H9 (cell line): ENCODE results near the gene ANKRD40. TPM values are rescaled to one million over a fixed set of nuclear protein-coding genes. Genes with fewer than 3 reads are reported as not detected.

Source experiments
- DNase-seq: peaks from one replicate; pipeline ENCODE4 v3.0.0-alpha.2; 2017
- H2AFZ ChIP-seq: one replicate; pipeline ENCODE4 v1.6.1; 2013; ENCODE audit warnings: mild to moderate bottlenecking, low read length, control low read depth, moderate library complexity
- H2AK5ac ChIP-seq: 2 replicates; pipeline ENCODE4 v1.6.1; 2013; ENCODE audit warnings: low read length, control low read depth, mixed read lengths; ENCODE audit not compliant: insufficient read length
- H2BK120ac ChIP-seq: one replicate; pipeline ENCODE4 v1.6.1; 2013; ENCODE audit warnings: low read depth, mild to moderate bottlenecking, low read length, control low read depth, inconsistent platforms; ENCODE audit not compliant: poor library complexity, severe bottlenecking
- H2BK12ac ChIP-seq: 2 replicates; pipeline ENCODE4 v1.6.1; 2013; ENCODE audit warnings: low read length, control low read depth, mixed read lengths, low read depth; ENCODE audit not compliant: insufficient read length
- H2BK15ac ChIP-seq: 2 replicates; pipeline ENCODE4 v1.6.1; 2013; ENCODE audit warnings: low read depth, low read length, control low read depth
- H2BK20ac ChIP-seq: one replicate; pipeline ENCODE4 v1.6.1; 2013; ENCODE audit warnings: low read depth, mild to moderate bottlenecking, low read length, control low read depth, inconsistent platforms; ENCODE audit not compliant: poor library complexity, severe bottlenecking
- H2BK5ac ChIP-seq: 2 replicates; pipeline ENCODE4 v1.6.1; 2013; ENCODE audit warnings: low read length, control low read depth, mixed read lengths; ENCODE audit not compliant: insufficient read length
- H3K14ac ChIP-seq: 2 replicates; pipeline ENCODE4 v1.6.1; 2013; ENCODE audit warnings: low read length, control low read depth; ENCODE audit not compliant: insufficient read depth
- H3K18ac ChIP-seq: 2 replicates; pipeline ENCODE4 v1.6.1; 2013; ENCODE audit warnings: low read depth, mild to moderate bottlenecking, mixed read lengths, low read length, control low read depth; ENCODE audit not compliant: insufficient read length
- H3K23ac ChIP-seq: 2 replicates; pipeline ENCODE4 v1.6.1; 2013; ENCODE audit warnings: low read length, control low read depth, mixed read lengths, low read depth; ENCODE audit not compliant: insufficient read length
- H3K23me2 ChIP-seq: 2 replicates; pipeline ENCODE4 v1.6.1; 2013; ENCODE audit warnings: low read depth, mild to moderate bottlenecking, mixed read lengths, low read length, control low read depth; ENCODE audit not compliant: insufficient read length, poor library complexity, severe bottlenecking
- H3K27ac ChIP-seq: 2 replicates; pipeline ENCODE4 v1.5.1; 2013; ENCODE audit warnings: low read length, control low read depth, mixed read lengths, low read depth; ENCODE audit not compliant: insufficient read length
- H3K27me3 ChIP-seq: 2 replicates; pipeline ENCODE4 v1.6.1; 2013; ENCODE audit warnings: low read length, control low read depth, inconsistent platforms; ENCODE audit not compliant: insufficient read depth
- H3K4ac ChIP-seq: 2 replicates; pipeline ENCODE4 v1.6.1; 2013; ENCODE audit warnings: low read depth, mild to moderate bottlenecking, control low read depth, inconsistent platforms, low read length, moderate library complexity
- H3K4me1 ChIP-seq: 2 replicates; pipeline ENCODE4 v1.6.1; 2013; ENCODE audit warnings: low read length, control low read depth, inconsistent platforms; ENCODE audit not compliant: insufficient read depth
- H3K4me2 ChIP-seq: 2 replicates; pipeline ENCODE4 v1.6.1; 2013; ENCODE audit warnings: low read length, control low read depth, mixed read lengths; ENCODE audit not compliant: insufficient read length, insufficient read depth
- H3K56ac ChIP-seq: 2 replicates; pipeline ENCODE4 v1.6.1; 2013; ENCODE audit warnings: low read depth, mild to moderate bottlenecking, mixed read lengths, low read length, control low read depth; ENCODE audit not compliant: insufficient read length
- H3K79me1 ChIP-seq: 2 replicates; pipeline ENCODE4 v1.6.1; 2013; ENCODE audit warnings: low read depth, mild to moderate bottlenecking, moderate library complexity, low read length, control low read depth, inconsistent platforms; ENCODE audit not compliant: insufficient read depth, poor library complexity, severe bottlenecking
- H3K79me2 ChIP-seq: 2 replicates; pipeline ENCODE4 v1.6.1; 2013; ENCODE audit warnings: low read length, control low read depth, inconsistent platforms; ENCODE audit not compliant: insufficient read depth
- H3K9ac ChIP-seq: 2 replicates; pipeline ENCODE4 v1.6.1; 2013; ENCODE audit warnings: low read length, control low read depth, mixed read lengths; ENCODE audit not compliant: insufficient read length; ENCODE audit errors: extremely low read depth
- H3K9me3 ChIP-seq: one replicate; pipeline ENCODE4 v1.6.1; 2013; ENCODE audit warnings: low read depth, low read length, inconsistent platforms; ENCODE audit not compliant: control insufficient read depth
- H3T11ph ChIP-seq: one replicate; pipeline ENCODE4 v1.6.1; 2013; ENCODE audit warnings: mild to moderate bottlenecking, low read length, control low read depth, inconsistent platforms
- H4K20me1 ChIP-seq: one replicate; pipeline ENCODE4 v1.6.1; 2013; ENCODE audit not compliant: control insufficient read depth, insufficient read length, insufficient read depth
- H4K5ac ChIP-seq: 2 replicates; pipeline ENCODE4 v1.6.1; 2013; ENCODE audit warnings: low read depth, mild to moderate bottlenecking, mixed read lengths, low read length, control low read depth; ENCODE audit not compliant: insufficient read length
- H4K8ac ChIP-seq: replicated peaks from 2 replicates; pipeline ENCODE4 v1.6.1; 2013; ENCODE audit warnings: low read length, control low read depth, mixed read lengths, low read depth; ENCODE audit not compliant: insufficient read length
- H4K91ac ChIP-seq: 2 replicates; pipeline ENCODE4 v1.6.1; 2013; ENCODE audit warnings: low read depth, mild to moderate bottlenecking, moderate library complexity, mixed read lengths, low read length, control low read depth; ENCODE audit not compliant: insufficient read length
- H3K27ac Mint-ChIP-seq, 3 experiments: 2 replicates in 2 of 3; 3 replicates in 1 of 3; pipeline ENCODE4 v1.8.0; 2020 to 2021; ENCODE audit warnings: mixed read lengths in 3 of 3, mild to moderate bottlenecking in 1 of 3, moderate library complexity in 1 of 3
- H3K27me3 Mint-ChIP-seq: 2 replicates; pipeline ENCODE4 v1.8.0; 2021; ENCODE audit warnings: low read depth, mild to moderate bottlenecking, moderate library complexity, mixed read lengths
- H3K36me3 Mint-ChIP-seq, 3 experiments: 2 replicates in 2 of 3; 3 replicates in 1 of 3; pipeline ENCODE4 v1.8.0; 2020 to 2021; ENCODE audit warnings: low read depth in 3 of 3, mixed read lengths in 3 of 3; ENCODE audit not compliant: insufficient read depth in 1 of 3
- H3K4me1 Mint-ChIP-seq, 2 experiments: 2 replicates each; pipeline ENCODE4 v1.8.0; 2020; ENCODE audit warnings: mixed read lengths in 2 of 2
- H3K4me3 Mint-ChIP-seq, 2 experiments: 2 replicates in 1 of 2; 3 replicates in 1 of 2; pipeline ENCODE4 v1.8.0; 2020 to 2021; ENCODE audit warnings: mild to moderate bottlenecking in 2 of 2, mixed read lengths in 2 of 2, moderate library complexity in 1 of 2
- H3K9me3 Mint-ChIP-seq, 2 experiments: 2 replicates in 1 of 2; 3 replicates in 1 of 2; pipeline ENCODE4 v1.8.0; 2020; ENCODE audit warnings: mild to moderate bottlenecking in 2 of 2, mixed read lengths in 2 of 2, moderate library complexity in 1 of 2
- WGBS: extraction: QIAGEN DNeasy Blood & Tissue Kit; methylation state at CpG from one replicate; pipeline ENCODE4 v1.1.7; 2013; ENCODE audit warnings: missing lambda C conversion rate, low lambda C conversion rate, mixed read lengths; ENCODE audit not compliant: insufficient read length; ENCODE audit errors: extremely low coverage; 5-methylcytosine and 5-hydroxymethylcytosine counted together
- total RNA-seq: library from RNA; stranded (reverse); gene quantifications from 2 replicates; pipeline ENCODE4 v1.2.1, GENCODE V29; 2021
- TF ChIP-seq, protein P1 (sequence below): fragments of 200-600 bp; sonication (generic); conservative IDR thresholded peaks from 3 replicates; pipeline ENCODE4 v1.8.0; 2021; ENCODE audit warnings: antibody characterized with exemption, mild to moderate bottlenecking

The ANKRD40 gene
- total RNA-seq, 1 experiment from 2014 or later, result 54.3 TPM

DNA sequence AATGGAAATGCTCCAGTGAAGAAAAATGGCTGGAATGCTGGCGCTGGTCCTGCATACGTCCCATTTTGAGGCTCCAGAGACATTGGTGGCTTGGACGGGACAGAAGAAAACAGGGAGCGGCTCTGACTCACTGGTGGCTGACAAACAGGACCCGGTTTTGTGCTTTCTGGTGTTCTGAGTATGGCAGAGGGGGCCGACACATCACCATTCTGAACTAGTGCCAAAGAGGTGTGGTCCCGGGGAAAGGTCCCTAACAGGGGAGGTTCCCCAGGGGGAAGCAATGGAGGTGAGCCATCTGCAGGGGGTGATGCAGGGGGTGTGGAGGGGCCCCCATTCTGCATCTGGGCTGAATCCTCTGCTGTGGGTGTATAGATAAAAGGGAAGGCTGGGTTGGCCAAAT lies 8.3 kb downstream of the ANKRD40 start:
- no peak overlapping the region for H2BK5ac ChIP-seq
- no peak overlapping the region for H3K9ac ChIP-seq
- H2AFZ ChIP-seq, result no peak overlapping the region
- no CpG with 5 or more reads among the region's 7 CpGs for WGBS
- H3K4ac ChIP-seq, result no peak overlapping the region
- H2BK15ac ChIP-seq, result no peak overlapping the region
- Mint-ChIP-seq H3K4me3 (no peak overlapping the region), H3K36me3 (peaks cover 33 to 75% (median 69%) of the 10 kb centered on the region in 3 experiments; a peak in 6 of 7 replicates), H3K9me3 (no peaks in the 10 kb centered on the region), H3K27me3 (no peaks in the 10 kb centered on the region), H3K27ac (no peak overlapping the region; a peak in 1 of 7 replicates), H3K4me1 (no peaks in the 10 kb centered on the region; a peak in 1 of 4 replicates)
- no peak overlapping the region for H4K8ac ChIP-seq
- H2BK20ac ChIP-seq, result no peak overlapping the region
- H4K91ac ChIP-seq, result no peak overlapping the region
- H3K27ac ChIP-seq, result no peak overlapping the region
- no peak overlapping the region for H3K4me2 ChIP-seq
- DNase-seq, result no peak
- no peak overlapping the region for H2BK120ac ChIP-seq
- no peaks in the 10 kb centered on the region for H3K9me3 ChIP-seq
- no peak overlapping the region for H2AK5ac ChIP-seq
- no peaks in the 10 kb centered on the region for H3K4me1 ChIP-seq
- H4K5ac ChIP-seq, result no peak overlapping the region
- TF ChIP-seq, protein P1, sequence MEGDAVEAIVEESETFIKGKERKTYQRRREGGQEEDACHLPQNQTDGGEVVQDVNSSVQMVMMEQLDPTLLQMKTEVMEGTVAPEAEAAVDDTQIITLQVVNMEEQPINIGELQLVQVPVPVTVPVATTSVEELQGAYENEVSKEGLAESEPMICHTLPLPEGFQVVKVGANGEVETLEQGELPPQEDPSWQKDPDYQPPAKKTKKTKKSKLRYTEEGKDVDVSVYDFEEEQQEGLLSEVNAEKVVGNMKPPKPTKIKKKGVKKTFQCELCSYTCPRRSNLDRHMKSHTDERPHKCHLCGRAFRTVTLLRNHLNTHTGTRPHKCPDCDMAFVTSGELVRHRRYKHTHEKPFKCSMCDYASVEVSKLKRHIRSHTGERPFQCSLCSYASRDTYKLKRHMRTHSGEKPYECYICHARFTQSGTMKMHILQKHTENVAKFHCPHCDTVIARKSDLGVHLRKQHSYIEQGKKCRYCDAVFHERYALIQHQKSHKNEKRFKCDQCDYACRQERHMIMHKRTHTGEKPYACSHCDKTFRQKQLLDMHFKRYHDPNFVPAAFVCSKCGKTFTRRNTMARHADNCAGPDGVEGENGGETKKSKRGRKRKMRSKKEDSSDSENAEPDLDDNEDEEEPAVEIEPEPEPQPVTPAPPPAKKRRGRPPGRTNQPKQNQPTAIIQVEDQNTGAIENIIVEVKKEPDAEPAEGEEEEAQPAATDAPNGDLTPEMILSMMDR, result no peak
- no peak overlapping the region for H3T11ph ChIP-seq
- H4K20me1 ChIP-seq, result no peaks in the 10 kb centered on the region
- H3K23ac ChIP-seq, result no peak overlapping the region
- no peaks in the 10 kb centered on the region for H3K23me2 ChIP-seq
- H3K79me1 ChIP-seq, result no peaks in the 10 kb centered on the region
- H3K79me2 ChIP-seq, result no peaks in the 10 kb centered on the region
- H2BK12ac ChIP-seq, result no peak overlapping the region
- H3K27me3 ChIP-seq, result no peaks in the 10 kb centered on the region
- no peak overlapping the region for H3K14ac ChIP-seq
- no peak overlapping the region for H3K56ac ChIP-seq
- H3K18ac ChIP-seq, result no peak overlapping the region
